Mucosa of stomach (tissue), 1 donor: Measurements from ENCODE around the gene NCAN.
"Not testable (repeated sequence)": the region's sequence is repeated elsewhere in the genome, so short reads cannot be mapped to it uniquely, and the experiment has no call there.

Experiments used
- H3K27me3 ChIP-seq: one replicate; pipeline ENCODE4 v1.7.0; 2013; ENCODE audit warnings: mild to moderate bottlenecking, low read length; ENCODE audit not compliant: control insufficient read depth, insufficient read depth
- H3K36me3 ChIP-seq: one replicate; pipeline ENCODE4 v1.7.0; 2013; ENCODE audit warnings: low read length; ENCODE audit not compliant: control insufficient read depth, insufficient read depth
- H3K4me1 ChIP-seq: one replicate; pipeline ENCODE4 v1.7.0; 2013; ENCODE audit warnings: mild to moderate bottlenecking, low read length; ENCODE audit not compliant: control insufficient read depth, insufficient read depth
- H3K4me3 ChIP-seq: one replicate; pipeline ENCODE4 v1.7.0; 2013; ENCODE audit warnings: low read length
- H3K9ac ChIP-seq: one replicate; pipeline ENCODE4 v1.7.0; 2013; ENCODE audit warnings: mild to moderate bottlenecking, low read length, moderate library complexity
- H3K9me3 ChIP-seq: one replicate; pipeline ENCODE4 v1.7.0; 2013; ENCODE audit warnings: mild to moderate bottlenecking, low read length, moderate library complexity; ENCODE audit not compliant: control insufficient read depth
- donor health status: Pancreatic carcinoma.

The NCAN gene

GRCh38 chr19:19232261-19232721 lies 20.5 kb downstream of the NCAN start:
- no peaks in the 10 kb centered on the region for H3K9me3 ChIP-seq
- no peaks in the 10 kb centered on the region for H3K4me1 ChIP-seq
- H3K36me3 ChIP-seq: no peaks in the 10 kb centered on the region
- H3K9ac ChIP-seq: no peak overlapping the region
- peaks cover 10% of the 10 kb centered on the region for H3K27me3 ChIP-seq
- no peak overlapping the region for H3K4me3 ChIP-seq

- no peaks in the 10 kb centered on the region for H3K4me1 ChIP-seq
- no peaks in the 10 kb centered on the region for H3K36me3 ChIP-seq
- no peak overlapping the region for H3K4me3 ChIP-seq
- no peaks in the 10 kb centered on the region for H3K27me3 ChIP-seq
- no peaks in the 10 kb centered on the region for H3K9me3 ChIP-seq
- H3K9ac ChIP-seq: no peak overlapping the region
Measured at GRCh38 chr19:19234220-19234816, 22.6 kb downstream of the NCAN start.

- Histone ChIP-seq H3K9ac (no peak overlapping the region), H3K4me3 (no peak overlapping the region), H3K4me1 (no peaks in the 10 kb centered on the region), H3K36me3 (no peaks in the 10 kb centered on the region), H3K27me3 (peaks cover 6% of the 10 kb centered on the region), H3K9me3 (no peaks in the 10 kb centered on the region)
Measured at GRCh38 chr19:19236173-19236572, 24.4 kb downstream of the NCAN start.

- Histone ChIP-seq H3K4me1 (no peaks in the 10 kb centered on the region), H3K9me3 (no peaks in the 10 kb centered on the region)
Measured at GRCh38 chr19:19238126-19238894, 26.6 kb downstream of the NCAN start.

GRCh38 chr19:19239675-19240074 lies 27.9 kb downstream of the NCAN start:
- Histone ChIP-seq H3K9ac (no peak overlapping the region), H3K9me3 (no peaks in the 10 kb centered on the region), H3K27me3 (peaks cover 6% of the 10 kb centered on the region), H3K4me3 (no peak overlapping the region), H3K4me1 (no peaks in the 10 kb centered on the region), H3K36me3 (no peaks in the 10 kb centered on the region)

More at GRCh38 chr19:19238126-19238894, 26.6 kb downstream of the NCAN start:
- Histone ChIP-seq H3K27me3 (peaks cover 6% of the 10 kb centered on the region), H3K9ac (no peak overlapping the region), H3K4me3 (no peak overlapping the region), H3K36me3 (no peaks in the 10 kb centered on the region)

GRCh38 chr19:19240476-19240875 lies 28.7 kb downstream of the NCAN start:
- Histone ChIP-seq H3K9me3 (no peaks in the 10 kb centered on the region), H3K36me3 (no peaks in the 10 kb centered on the region), H3K9ac (no peak overlapping the region), H3K4me1 (no peaks in the 10 kb centered on the region), H3K27me3 (peaks cover 6% of the 10 kb centered on the region), H3K4me3 (no peak overlapping the region)

- H3K36me3 ChIP-seq: no peaks in the 10 kb centered on the region
- H3K9ac ChIP-seq: no peak overlapping the region
- no peaks in the 10 kb centered on the region for H3K9me3 ChIP-seq
- peaks cover 6% of the 10 kb centered on the region for H3K27me3 ChIP-seq
- no peaks in the 10 kb centered on the region for H3K4me1 ChIP-seq
- H3K4me3 ChIP-seq: no peak overlapping the region
Measured at GRCh38 chr19:19250196-19250801, 38.5 kb downstream of the NCAN start.

GRCh38 chr19:19253409-19253808 lies 41.7 kb downstream of the NCAN start:
- peaks cover 28% of the 10 kb centered on the region for H3K27me3 ChIP-seq
- H3K4me3 ChIP-seq, H3K36me3 ChIP-seq, H3K4me1 ChIP-seq, H3K9me3 ChIP-seq, H3K9ac ChIP-seq: not testable (repeated sequence)

GRCh38 chr19:19256072-19256969 lies 44.6 kb downstream of the NCAN start:
- H3K9ac ChIP-seq: no peak overlapping the region
- H3K27me3 ChIP-seq: peaks cover 42% of the 10 kb centered on the region
- H3K4me3 ChIP-seq: no peak overlapping the region
- no peaks in the 10 kb centered on the region for H3K36me3 ChIP-seq
- no peaks in the 10 kb centered on the region for H3K4me1 ChIP-seq
- no peaks in the 10 kb centered on the region for H3K9me3 ChIP-seq

GRCh38 chr19:19257137-19257536 lies 45.4 kb downstream of the NCAN start:
- Histone ChIP-seq H3K4me3 (no peak overlapping the region), H3K4me1 (no peaks in the 10 kb centered on the region), H3K36me3 (no peaks in the 10 kb centered on the region), H3K27me3 (peaks cover 46% of the 10 kb centered on the region), H3K9ac (no peak overlapping the region), H3K9me3 (no peaks in the 10 kb centered on the region)

GRCh38 chr19:19257836-19258588 lies 46.3 kb downstream of the NCAN start:
- Histone ChIP-seq H3K4me3 (no peak overlapping the region), H3K9ac (no peak overlapping the region), H3K36me3 (no peaks in the 10 kb centered on the region), H3K27me3 (peaks cover 55% of the 10 kb centered on the region), H3K9me3 (no peaks in the 10 kb centered on the region), H3K4me1 (no peaks in the 10 kb centered on the region)
